ENCODE results near the gene APEX2.
"Not testable (repeated sequence)": the region's sequence is repeated elsewhere in the genome, so short reads cannot be mapped to it uniquely, and the experiment has no call there.

APEX2 gene

GRCh38 chrX:54999717-55000598, at the start of gene APEX2:
TSS of gene APEX2 (plus strand) at chrX:55000363. CDS start at chrX:55000423, 60 bp downstream.
- DNase-seq (ENCODE audit: low spot score), result peak; percentile 92

- DNase-seq (ENCODE audit: low spot score), result no peak
Measured at GRCh38 chrX:54950730-54951375, 49.3 kb upstream of the APEX2 start.

GRCh38 chrX:54961750-54962149, 38.4 kb upstream of the APEX2 start:
- no peak for DNase-seq (ENCODE audit: low spot score)

GRCh38 chrX:54964766-54965497, 35.2 kb upstream of the APEX2 start:
- no peak for DNase-seq (ENCODE audit: low spot score)

- no peak for DNase-seq (ENCODE audit: low spot score)
Measured at GRCh38 chrX:54977387-54977786, 22.8 kb upstream of the APEX2 start.

GRCh38 chrX:54978448-54978847, 21.7 kb upstream of the APEX2 start:
- DNase-seq (ENCODE audit: low spot score), result no peak

GRCh38 chrX:54979432-54979831, 20.7 kb upstream of the APEX2 start:
- DNase-seq (ENCODE audit: low spot score), result no peak

- DNase-seq (ENCODE audit: low spot score), result no peak
Measured at GRCh38 chrX:54980334-54980733, 19.8 kb upstream of the APEX2 start.

GRCh38 chrX:54983306-54983705, 16.9 kb upstream of the APEX2 start:
- DNase-seq (ENCODE audit: low spot score), result not testable (repeated sequence)

- no peak for DNase-seq (ENCODE audit: low spot score)
Measured at GRCh38 chrX:54991706-54992105, 8.5 kb upstream of the APEX2 start.

GRCh38 chrX:54992911-54993622, 7.1 kb upstream of the APEX2 start:
- no peak for DNase-seq (ENCODE audit: low spot score)

GRCh38 chrX:54994099-54994498, 6.1 kb upstream of the APEX2 start, which contains the start of gene PFKFB1:
TSS of gene PFKFB1 (minus strand) at chrX:54994188. CDS start at chrX:54994007, 181 bp downstream.
- no peak for DNase-seq (ENCODE audit: low spot score)

GRCh38 chrX:54994668-54995351, 5.4 kb upstream of the APEX2 start:
- no peak for DNase-seq (ENCODE audit: low spot score)

- no peak for DNase-seq (ENCODE audit: low spot score)
Measured at GRCh38 chrX:54995621-54996020, 4.5 kb upstream of the APEX2 start.

GRCh38 chrX:55004231-55004630, 4.1 kb downstream of the APEX2 start:
- DNase-seq (ENCODE audit: low spot score), result no peak

GRCh38 chrX:55005256-55005655, 5.1 kb downstream of the APEX2 start:
- DNase-seq (ENCODE audit: low spot score), result no peak

GRCh38 chrX:55006827-55007621, 6.9 kb downstream of the APEX2 start:
- no peak for DNase-seq (ENCODE audit: low spot score)

- no peak for DNase-seq (ENCODE audit: low spot score)
Measured at GRCh38 chrX:55007656-55008055, 7.5 kb downstream of the APEX2 start.

- no peak for DNase-seq (ENCODE audit: low spot score)
Measured at GRCh38 chrX:55008571-55009358, 8.6 kb downstream of the APEX2 start.

- DNase-seq (ENCODE audit: low spot score), result no peak
Measured at GRCh38 chrX:55011294-55011693, 11.1 kb downstream of the APEX2 start.

All from putamen (tissue), 1 donor.